K562 (cell line): ENCODE data around the gene NPR1. TPM values are rescaled to one million over a fixed set of nuclear protein-coding genes. Genes with fewer than 3 reads are reported as not detected.

Source experiments
- CREB1 ChIP-seq, 2 experiments: sonication (generic) in 1 of 2; formaldehyde crosslinking in 1 of 2; IDR thresholded peaks; 2 replicates each; pipeline versions ENCODE4 v1.6.1 to v1.8.0; 2012 to 2022; ENCODE audit warnings: inconsistent platforms in 1 of 2, mild to moderate bottlenecking in 1 of 2, missing genetic modification reagents in 1 of 2, moderate library complexity in 1 of 2
- E2F4 ChIP-seq: sonication (generic); formaldehyde crosslinking; IDR thresholded peaks from 2 replicates; pipeline ENCODE4 v1.8.0; 2022; ENCODE audit warnings: mild to moderate bottlenecking, low read depth, missing genetic modification reagents
- E2F8 ChIP-seq: fragments of 450-650 bp; IDR thresholded peaks from 2 replicates; pipeline ENCODE4 v1.7.1; 2018; ENCODE audit warnings: mild to moderate bottlenecking, low read depth; ENCODE audit not compliant: partially characterized antibody
- ESRRA ChIP-seq: fragments of 450-650 bp; IDR thresholded peaks from 2 replicates; pipeline ENCODE4 v1.6.1; 2014; ENCODE audit warnings: low read depth, mild to moderate bottlenecking, moderate library complexity, borderline replicate concordance
- GABPB2 ChIP-seq: fragments of 250-450 bp; sonication (Bioruptor Pico); conservative IDR thresholded peaks from 2 replicates; pipeline ENCODE4 v1.5.1; 2021; ENCODE audit warnings: mild to moderate bottlenecking
- HNRNPUL1 ChIP-seq: fragments of 200-400 bp; formaldehyde crosslinking; IDR thresholded peaks from 2 replicates; pipeline ENCODE4 v1.6.1; 2017; ENCODE audit warnings: low read length
- NFRKB ChIP-seq: fragments of 450-650 bp; IDR thresholded peaks from 2 replicates; pipeline ENCODE4 v1.6.1; 2016; ENCODE audit warnings: low read depth
- RAD51 ChIP-seq: fragments of 450-650 bp; IDR thresholded peaks from 2 replicates; pipeline ENCODE4 v1.7.1; 2016; ENCODE audit warnings: low read depth, mild to moderate bottlenecking, borderline replicate concordance
- TFE3 ChIP-seq: fragments of 450-650 bp; formaldehyde crosslinking; IDR thresholded peaks from 2 replicates; pipeline ENCODE4 v1.4.0; 2020; ENCODE audit warnings: mild to moderate bottlenecking, mixed read lengths
- THRAP3 ChIP-seq: fragments of 450-650 bp; IDR thresholded peaks from 2 replicates; pipeline ENCODE4 v1.6.1; 2016; ENCODE audit warnings: mild to moderate bottlenecking, inconsistent platforms, borderline replicate concordance
- USF2 ChIP-seq: sonication (generic); formaldehyde crosslinking; IDR thresholded peaks from 2 replicates; pipeline ENCODE4 v1.5.0; 2020; ENCODE audit warnings: missing genetic modification reagents
- ZBTB7A ChIP-seq: IDR thresholded peaks from 2 replicates; pipeline ENCODE4 v1.6.1; 2011; ENCODE audit warnings: low read depth, mild to moderate bottlenecking, low read length, moderate library complexity, borderline replicate concordance; ENCODE audit not compliant: control insufficient read depth
- ZNF449 ChIP-seq: fragments of 250-450 bp; sonication (Bioruptor Pico); IDR thresholded peaks from 2 replicates; pipeline ENCODE4 v1.8.0; 2022; ENCODE audit warnings: moderate library complexity, mild to moderate bottlenecking, inconsistent platforms
- ZNF699 ChIP-seq: fragments of 250-450 bp; sonication (Bioruptor Pico); IDR thresholded peaks from 2 replicates; pipeline ENCODE4 v1.8.0; 2021; ENCODE audit warnings: mild to moderate bottlenecking, moderate library complexity; ENCODE audit not compliant: insufficient replicate concordance
- ZNF766 ChIP-seq: fragments of 200-800 bp; sonication (Bioruptor generic); conservative IDR thresholded peaks from 2 replicates; pipeline ENCODE4 v1.6.1; 2016; ENCODE audit warnings: missing genetic modification characterization, missing compliant biosample characterization
- ZSCAN29 ChIP-seq: fragments of 450-650 bp; IDR thresholded peaks from 2 replicates; pipeline ENCODE4 v1.6.1; 2017
- polyA plus RNA-seq, 8 experiments: library from polyadenylated mRNA; depleted of rRNA in 4 of 8; stranded (reverse) in 5 of 8; unstranded in 3 of 8; fragments of >200 nt; fragmentation: Nextera tagmentation in 2 of 8; fragmentation: Illumina TruSeq in 1 of 8; extraction: Ambion mirVana in 2 of 8; extraction: Trizol in 1 of 8; gene quantifications; 2 replicates each; pipeline versions ENCODE4 v1.2.1 to v1.2.3, GENCODE V29; 2011 to 2014; ENCODE audit warnings: inconsistent platforms in 1 of 8, missing spikeins in 1 of 8
- total RNA-seq, 7 experiments: library from RNA; depleted of rRNA in 6 of 7; stranded (reverse); fragments of >200 nt in 6 of 7; fragmentation: Illumina TruSeq in 2 of 7; extraction: Trizol in 2 of 7; gene quantifications; 2 replicates each; pipeline versions ENCODE4 v1.2.1 to v1.2.3, GENCODE V29; 2011 to 2021; ENCODE audit warnings: low replicate concordance in 1 of 7

NPR1 gene
- total and polyA plus RNA-seq, 9 of the 15 experiments (the other 6 are each of a cell fraction or from before 2014, with no cell fraction given) = 0.05 to 0.16 (median 0.06) TPM; not detected in 6

- TF ChIP-seq TFE3 (CRISPR knock-in tag) (no peak), ZNF449 (CRISPR knock-in tag) (no peak), E2F8 (no peak), ZBTB7A (peak; percentile 92), GABPB2 (no peak), ESRRA (no peak), E2F4 (CRISPR knock-in tag) (no peak), HNRNPUL1 (no peak), ZSCAN29 (no peak), RAD51 (no peak), ZNF699 (CRISPR knock-in tag) (no peak), NFRKB (no peak), CREB1 (IDR thresholded peaks at IDR 0.05) (no peak), CREB1 (CRISPR knock-in tag; IDR thresholded peaks at IDR 0.05) (no peak), ZNF766 (CRISPR knock-in tag) (no peak), USF2 (CRISPR knock-in tag) (no peak), THRAP3 (no peak)
Measured at GRCh38 chr1:153677718-153678518, 570 bp upstream of the NPR1 start (continued).
